Activated gamma-delta T cell treated with anti-CD3 and anti-CD28 coated beads, Interleukin-2, amount 50 U/mL, for 16 hours (primary cell): ENCODE measurements around the gene CUX1.
"Not testable (repeated sequence)": the region's sequence is repeated elsewhere in the genome, so short reads cannot be mapped to it uniquely, and the experiment has no call there.

Source experiments
- DNase-seq: peaks from one replicate; pipeline ENCODE4 v3.0.0-alpha.2; 2020; ENCODE audit warnings: low read depth

Gene CUX1

DNA sequence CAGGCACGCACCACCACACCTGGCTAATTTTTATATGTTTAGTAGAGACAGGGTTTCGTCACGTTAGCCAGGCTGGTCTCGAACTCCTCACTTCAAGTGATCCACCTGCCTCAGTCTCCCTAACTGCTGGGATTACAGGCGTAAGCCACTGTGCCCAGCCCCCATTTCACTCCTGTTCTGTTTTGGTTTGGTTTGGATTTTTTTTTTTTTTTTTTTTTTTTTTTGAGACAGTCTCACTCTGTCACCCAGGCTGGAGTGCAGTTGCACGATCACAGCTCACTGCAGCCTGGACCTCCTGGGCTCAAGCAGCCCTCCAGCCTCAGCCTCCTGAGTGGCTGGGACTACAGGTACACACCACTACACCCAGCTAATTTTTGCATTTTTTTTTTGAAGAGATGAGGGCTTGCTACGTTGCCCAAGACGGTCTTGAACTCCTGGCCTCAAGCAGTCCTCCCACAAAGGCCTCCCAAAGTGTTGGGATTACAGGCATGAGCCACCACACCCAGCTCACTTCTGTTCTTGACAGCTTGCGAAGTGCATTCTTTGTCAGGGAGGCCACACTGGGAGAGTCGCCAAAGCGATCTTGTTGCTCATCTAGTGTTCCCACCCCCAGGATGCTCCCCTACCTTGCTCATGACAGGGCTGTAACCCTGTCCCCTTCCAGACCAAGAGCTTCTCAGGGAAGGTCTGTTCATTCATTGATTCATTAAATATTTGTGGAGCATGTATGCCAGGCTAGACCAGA lies 229.1 kb downstream of the CUX1 start:
- DNase-seq, result no peak

DNA sequence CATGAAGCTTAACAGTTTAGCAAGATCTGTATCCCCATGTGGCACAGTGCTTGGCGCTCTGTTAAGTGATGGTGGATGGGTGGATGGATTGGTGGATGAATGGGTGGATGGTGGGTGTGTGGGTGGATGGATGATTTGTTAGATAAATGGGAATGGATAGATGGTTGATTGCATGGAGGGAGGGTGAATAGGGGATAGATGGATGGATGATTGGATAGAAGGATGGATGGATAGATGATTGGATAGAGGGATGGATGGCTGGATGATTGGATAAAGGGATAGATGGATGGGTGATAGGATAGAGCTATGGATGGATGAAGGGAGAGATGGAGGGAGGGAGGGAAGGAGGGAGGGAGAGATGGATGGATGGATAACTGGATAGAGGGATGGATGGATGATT lies 229.7 kb downstream of the CUX1 start:
- DNase-seq, result no peak

- no peak for DNase-seq
Observed at GRCh38 chr7:102049765-102050164, 232.3 kb downstream of the CUX1 start.

DNA sequence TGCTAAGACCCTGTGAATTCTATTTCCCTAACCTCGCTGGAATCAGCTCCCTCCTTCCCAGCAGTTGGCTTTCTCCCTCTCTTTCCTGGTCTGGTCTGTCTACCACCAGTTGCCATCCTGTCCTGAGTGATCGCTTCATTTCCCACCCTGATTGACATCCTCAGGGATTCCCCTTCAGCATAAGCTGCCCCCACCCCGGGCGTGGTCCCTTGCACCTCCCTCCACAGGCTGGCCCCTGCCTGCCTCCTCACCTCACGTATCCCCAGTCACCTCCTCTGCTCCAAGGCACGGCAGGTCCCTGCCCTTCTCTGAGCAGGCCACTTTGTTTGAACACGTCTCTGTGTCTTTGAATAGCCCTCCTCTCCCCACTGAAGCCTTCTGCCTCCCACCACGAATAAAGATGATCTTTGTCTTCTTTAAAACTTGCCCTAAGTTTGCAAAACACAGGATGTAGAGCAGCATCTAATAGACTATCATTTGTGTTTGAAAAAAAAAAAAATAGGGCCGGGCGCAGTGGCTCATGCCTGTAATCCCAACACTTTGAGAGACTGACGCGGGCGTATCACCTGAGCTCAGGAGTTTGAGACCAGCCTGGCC lies 233.5 kb downstream of the CUX1 start:
- no peak for DNase-seq

DNA sequence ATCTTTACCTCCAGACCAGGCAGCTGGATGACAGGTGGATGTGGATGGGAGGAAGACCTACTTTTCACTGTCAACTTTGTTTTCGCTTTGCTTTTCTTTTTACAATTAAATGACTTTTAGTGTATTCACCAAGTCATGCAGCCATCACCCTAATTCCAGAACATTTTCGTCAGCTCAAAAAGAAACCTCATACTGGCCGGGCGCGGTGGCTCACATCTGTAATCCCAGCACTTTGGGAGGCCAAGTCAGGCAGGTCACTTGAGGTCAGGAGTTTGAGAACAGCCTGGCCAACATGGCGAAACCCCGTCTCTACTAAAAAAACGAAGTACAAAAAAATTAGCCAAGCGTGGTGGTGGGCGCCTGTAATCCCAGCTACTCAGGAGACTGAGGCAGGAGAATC lies 234.3 kb downstream of the CUX1 start:
- DNase-seq, result not testable (repeated sequence)

GRCh38 chr7:102054158-102054557 lies 236.7 kb downstream of the CUX1 start:
- no peak for DNase-seq

DNA sequence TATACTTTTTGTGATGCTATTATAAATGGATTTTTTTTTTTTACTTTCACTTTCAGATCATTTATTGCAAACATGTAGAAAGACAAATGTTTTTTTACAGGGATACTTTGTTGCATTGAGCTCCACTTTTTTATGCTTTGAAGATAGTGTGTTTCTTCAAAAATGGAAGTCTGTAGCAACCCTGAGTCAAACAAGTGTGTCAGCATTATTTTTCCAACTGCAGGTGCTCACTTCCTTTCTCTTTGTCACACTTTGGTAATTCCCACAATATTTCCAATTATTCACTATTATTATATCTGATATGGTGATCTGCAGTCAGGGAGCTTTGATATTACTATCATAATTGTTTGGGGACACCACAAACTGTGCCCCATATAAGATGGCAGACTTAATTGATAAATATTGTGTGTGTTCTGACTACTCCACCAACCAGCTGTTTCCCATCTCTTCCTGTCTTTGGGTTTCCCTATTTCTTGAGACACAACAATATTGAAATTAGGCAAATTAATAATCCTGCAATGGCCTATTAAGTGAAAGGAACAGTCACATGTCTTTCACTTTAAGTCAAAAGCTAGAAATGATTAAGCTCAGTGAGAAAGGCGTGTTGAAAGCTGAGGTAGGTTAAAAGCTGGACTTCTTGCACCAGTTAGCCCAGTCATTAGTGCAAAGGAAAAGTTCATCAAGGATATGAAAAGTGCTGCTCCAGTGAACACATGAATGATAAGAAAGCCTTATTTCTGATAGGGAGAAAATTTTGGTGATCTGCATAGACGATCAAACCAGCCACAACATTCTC lies 238.0 kb downstream of the CUX1 start:
- no peak for DNase-seq

DNA sequence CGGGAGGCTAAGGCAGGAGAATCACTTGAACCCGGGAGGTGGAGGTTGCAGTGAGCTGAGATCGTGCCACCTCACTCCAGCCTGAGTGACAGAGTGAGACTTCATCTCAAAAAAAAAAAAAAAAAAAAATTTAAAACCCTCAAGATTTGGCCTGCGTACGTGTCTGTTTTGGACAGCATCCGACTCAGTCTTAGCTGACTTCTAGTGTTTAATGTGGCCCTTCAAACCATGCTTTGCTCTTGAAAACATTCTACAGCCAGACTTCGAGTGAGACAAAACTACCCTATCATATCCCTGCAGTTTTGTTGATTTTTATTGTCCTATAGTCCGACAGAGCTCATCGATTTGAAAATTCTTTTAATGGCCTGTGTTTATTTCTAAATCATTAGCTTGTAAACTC lies 242.1 kb downstream of the CUX1 start:
- no peak for DNase-seq

DNA sequence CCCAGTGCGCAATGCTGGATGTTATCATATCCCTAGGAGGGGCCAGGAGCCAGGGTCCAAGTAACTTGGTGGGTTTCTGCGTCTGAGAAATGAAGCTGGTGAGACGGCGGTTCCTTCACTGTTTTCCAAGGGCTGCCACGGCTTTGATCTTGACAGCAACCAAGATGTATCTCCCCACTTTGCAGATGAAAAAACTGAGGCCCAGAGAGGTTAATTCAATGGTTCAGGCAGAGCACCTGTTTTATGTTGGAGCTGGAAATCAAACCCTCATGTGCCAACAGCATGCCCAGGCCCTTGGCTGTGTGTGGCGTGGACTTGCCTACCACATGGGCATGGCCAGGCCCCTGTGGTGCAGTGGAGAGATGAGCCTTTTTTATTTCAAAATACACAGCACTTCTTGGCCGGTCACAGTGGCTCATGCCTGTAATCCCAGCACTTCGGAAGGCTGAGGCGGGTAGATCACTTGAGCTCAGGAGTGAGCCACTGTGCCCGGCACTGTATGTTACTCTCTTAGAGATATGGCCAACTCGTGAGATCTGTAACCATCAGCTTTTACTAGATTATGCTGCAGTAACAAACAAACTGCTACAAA lies 244.0 kb downstream of the CUX1 start:
- DNase-seq, result no peak

DNA sequence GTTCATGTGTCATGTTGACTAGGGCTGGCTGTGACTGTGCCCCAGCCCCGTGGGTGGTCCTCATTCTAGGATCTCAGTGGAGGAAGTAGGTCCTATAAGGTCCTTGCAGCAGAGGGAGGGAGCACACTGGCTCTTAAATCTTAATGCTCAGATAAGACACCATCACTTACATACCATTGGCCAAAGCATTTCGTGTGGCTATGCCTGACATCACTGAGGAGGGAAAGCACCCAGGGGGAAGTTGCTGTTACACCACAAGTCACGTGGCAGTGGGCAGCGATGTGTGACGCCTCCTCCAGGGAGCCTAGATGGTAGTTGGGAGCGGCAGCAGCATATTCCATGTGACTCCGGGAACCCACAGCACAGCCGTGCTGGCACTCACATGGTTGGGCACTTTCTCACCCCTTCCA lies 244.6 kb downstream of the CUX1 start:
- no peak for DNase-seq

DNA sequence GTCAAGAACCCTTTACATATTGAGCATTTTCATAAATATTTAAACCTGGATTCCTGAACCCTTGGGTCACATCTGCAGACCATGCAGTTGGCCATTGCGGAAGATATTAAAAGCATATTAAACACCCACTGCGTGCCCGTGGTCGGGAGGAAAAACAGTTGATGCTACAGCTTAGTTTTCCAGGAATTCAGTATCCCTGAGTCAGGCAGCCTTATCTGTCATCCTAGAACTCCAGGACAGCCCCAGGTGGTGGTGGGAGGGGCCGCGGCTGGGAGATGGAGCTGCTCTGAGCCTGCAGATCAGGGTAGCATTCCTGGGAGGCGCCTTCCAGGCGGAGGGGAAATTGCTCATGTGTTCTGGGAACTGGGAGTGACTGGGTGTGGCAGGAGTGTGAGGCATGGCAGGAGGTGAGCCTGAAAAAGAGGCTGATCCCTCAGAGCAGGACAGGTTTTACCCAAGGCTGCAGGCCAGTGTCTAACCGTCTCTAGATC lies 246.3 kb downstream of the CUX1 start:
- no peak for DNase-seq

DNA sequence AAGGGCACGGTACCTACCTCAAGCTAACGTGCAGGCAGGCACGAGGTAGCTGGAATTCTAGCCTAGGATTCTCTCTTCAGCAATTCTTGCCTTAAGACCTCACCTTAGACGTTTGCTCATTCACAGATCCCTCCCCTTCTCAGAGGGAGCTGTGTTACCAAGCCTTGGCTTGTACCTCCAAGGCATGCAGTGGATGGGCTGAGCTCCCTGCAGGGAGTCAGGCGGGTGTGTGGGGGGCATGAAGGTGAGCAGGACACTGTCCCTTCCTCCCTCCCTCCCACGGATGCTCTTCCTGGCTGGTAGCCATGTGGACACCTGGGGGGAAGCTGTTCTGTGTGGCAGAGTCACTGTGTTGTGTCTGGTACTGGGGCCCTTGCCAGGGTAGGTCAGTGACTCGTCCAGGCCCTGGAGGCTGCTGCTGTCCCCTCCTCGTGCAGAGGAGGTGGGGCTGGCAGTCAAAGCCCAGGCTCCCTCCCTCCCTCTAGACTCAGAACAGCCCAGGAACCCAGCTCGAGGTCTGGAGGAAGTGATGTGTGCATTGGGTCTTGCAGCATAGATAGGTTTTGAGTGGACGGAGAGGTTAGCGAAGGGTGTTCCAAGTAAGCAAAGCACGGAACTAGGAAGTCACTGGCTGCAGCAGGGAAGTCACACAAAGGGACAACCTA lies 247.1 kb downstream of the CUX1 start:
- no peak for DNase-seq

GRCh38 chr7:102065226-102065625 lies 247.8 kb downstream of the CUX1 start:
- no peak for DNase-seq

GRCh38 chr7:102066476-102066875 lies 249.1 kb downstream of the CUX1 start:
- no peak for DNase-seq

GRCh38 chr7:102068846-102069245 lies 251.4 kb downstream of the CUX1 start:
- no peak for DNase-seq

DNA sequence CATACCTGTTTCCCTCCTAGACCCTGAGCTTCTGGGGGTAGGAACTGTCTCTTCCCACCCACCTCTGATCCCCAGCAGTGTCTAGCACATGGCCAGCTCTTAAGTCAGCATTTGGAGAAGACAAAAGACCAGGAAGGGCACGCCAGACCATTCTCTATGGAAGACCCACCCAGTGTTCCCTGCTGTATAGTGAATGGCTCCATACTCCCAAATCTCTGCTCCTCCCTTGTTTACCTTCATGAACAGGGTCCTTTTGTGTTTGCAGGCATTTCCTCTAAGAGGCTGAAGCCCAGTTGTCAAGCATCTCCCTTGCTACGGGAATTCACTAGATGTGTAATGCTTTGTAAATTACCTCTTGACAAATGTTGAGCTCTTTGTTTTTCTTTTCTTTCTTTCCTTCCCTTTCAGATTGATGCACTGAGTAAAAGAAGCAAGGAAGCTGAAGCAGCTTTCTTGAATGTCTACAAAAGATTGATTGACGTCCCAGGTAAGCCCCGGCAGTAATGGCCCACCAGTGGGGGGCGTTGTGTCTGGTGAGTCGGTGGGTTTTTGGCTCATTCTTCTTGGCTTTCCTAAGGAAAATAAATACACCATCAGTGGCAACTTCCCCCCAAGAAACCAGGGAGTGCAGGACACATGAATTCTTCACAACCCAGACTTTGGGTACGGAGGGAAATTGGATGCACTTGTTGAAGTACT lies 252.7 kb downstream of the CUX1 start:
- no peak for DNase-seq

GRCh38 chr7:102072003-102072402 lies 254.6 kb downstream of the CUX1 start:
- DNase-seq, result no peak

GRCh38 chr7:102072636-102073209 lies 255.3 kb downstream of the CUX1 start:
- DNase-seq, result no peak

GRCh38 chr7:102073931-102074880 lies 256.8 kb downstream of the CUX1 start:
- no peak for DNase-seq

DNA sequence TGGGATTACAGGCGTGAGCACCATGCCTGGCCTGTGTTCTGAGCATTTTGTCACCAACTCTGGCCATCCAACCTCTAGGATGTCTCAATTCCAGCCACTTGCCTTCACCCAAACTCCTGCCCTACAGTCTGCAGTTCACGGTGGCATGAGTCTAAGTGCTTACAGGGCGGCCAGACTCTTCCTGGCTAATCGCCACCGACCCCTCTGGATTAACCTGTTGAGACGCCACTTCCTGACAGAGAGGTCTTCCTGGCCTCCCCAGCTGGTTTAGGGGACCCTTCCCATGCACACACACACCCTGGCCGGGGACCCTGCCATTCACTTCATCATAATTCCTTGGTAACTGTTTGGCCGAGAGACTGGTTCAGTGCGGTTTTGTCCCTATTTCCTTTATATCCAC lies 257.7 kb downstream of the CUX1 start:
- no peak for DNase-seq
